ENCODE measurements around the gene SPOCK1.

DNA sequence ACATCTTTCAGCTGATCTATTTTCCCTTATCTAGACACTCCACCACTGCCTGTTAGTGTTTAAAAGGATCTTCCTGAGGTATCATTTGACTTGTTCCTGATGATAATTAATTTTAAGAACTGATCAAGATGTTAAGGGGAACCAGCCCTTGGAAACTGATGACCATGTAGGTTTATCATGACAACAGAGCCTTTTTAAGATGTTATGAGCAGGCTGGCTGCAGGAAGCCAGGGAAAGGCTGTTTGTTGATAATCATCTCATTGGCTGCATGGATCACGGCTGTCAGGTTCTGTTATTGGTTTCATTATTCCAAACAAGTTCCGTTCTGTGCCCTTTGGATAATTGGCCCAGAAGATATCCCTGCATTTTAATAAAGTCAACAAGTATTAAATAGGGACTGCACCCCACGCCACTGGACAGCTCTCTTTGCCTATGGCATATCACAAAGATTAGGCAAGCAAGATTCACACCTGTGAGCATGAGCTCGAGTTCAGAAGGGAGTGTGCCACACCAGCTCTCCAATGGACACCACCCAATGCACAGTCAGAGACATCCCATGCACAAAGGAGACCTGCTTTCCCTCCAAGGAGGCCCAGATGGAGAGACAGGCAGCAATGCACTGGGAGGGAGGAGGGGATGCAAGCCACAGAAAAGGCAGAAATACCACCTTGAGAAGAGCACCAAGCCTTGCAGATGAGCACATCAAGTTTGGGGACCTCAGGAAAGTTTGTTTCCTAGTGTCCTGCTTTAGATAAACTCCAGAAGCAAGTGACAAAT lies 88.7 kb downstream of the SPOCK1 start:
- TF ChIP-seq POLR2AphosphoS5 (IDR thresholded peaks at IDR 0.05; ENCODE audit: low read depth) (no peak), EZH2 (IDR thresholded peaks at IDR 0.05; ENCODE audit: low read depth, unreplicated experiment) (no peak)
- TF ChIP-seq, protein P1, sequence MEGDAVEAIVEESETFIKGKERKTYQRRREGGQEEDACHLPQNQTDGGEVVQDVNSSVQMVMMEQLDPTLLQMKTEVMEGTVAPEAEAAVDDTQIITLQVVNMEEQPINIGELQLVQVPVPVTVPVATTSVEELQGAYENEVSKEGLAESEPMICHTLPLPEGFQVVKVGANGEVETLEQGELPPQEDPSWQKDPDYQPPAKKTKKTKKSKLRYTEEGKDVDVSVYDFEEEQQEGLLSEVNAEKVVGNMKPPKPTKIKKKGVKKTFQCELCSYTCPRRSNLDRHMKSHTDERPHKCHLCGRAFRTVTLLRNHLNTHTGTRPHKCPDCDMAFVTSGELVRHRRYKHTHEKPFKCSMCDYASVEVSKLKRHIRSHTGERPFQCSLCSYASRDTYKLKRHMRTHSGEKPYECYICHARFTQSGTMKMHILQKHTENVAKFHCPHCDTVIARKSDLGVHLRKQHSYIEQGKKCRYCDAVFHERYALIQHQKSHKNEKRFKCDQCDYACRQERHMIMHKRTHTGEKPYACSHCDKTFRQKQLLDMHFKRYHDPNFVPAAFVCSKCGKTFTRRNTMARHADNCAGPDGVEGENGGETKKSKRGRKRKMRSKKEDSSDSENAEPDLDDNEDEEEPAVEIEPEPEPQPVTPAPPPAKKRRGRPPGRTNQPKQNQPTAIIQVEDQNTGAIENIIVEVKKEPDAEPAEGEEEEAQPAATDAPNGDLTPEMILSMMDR (conservative IDR thresholded peaks at IDR 0.05; ENCODE audit: low read depth in 2 of 2), result no peak

Data from GM23338 (cell line).